Stimulated activated naive CD4-positive, alpha-beta T cell (primary cell): ENCODE measurements around the gene LAMA5.

Experiments used
- DNase-seq, 6 experiments: peaks; one replicate each; lab custom pipeline; 2025; lab: John Stamatoyannopoulos, UW

The LAMA5 gene

GRCh38 chr20:62367136-62367632 lies at the start of gene LAMA5:
LAMA5 (minus strand) TSS chr20:62367312; CDS start chr20:62367245, 67 bp downstream.
- no peak for DNase-seq

DNA sequence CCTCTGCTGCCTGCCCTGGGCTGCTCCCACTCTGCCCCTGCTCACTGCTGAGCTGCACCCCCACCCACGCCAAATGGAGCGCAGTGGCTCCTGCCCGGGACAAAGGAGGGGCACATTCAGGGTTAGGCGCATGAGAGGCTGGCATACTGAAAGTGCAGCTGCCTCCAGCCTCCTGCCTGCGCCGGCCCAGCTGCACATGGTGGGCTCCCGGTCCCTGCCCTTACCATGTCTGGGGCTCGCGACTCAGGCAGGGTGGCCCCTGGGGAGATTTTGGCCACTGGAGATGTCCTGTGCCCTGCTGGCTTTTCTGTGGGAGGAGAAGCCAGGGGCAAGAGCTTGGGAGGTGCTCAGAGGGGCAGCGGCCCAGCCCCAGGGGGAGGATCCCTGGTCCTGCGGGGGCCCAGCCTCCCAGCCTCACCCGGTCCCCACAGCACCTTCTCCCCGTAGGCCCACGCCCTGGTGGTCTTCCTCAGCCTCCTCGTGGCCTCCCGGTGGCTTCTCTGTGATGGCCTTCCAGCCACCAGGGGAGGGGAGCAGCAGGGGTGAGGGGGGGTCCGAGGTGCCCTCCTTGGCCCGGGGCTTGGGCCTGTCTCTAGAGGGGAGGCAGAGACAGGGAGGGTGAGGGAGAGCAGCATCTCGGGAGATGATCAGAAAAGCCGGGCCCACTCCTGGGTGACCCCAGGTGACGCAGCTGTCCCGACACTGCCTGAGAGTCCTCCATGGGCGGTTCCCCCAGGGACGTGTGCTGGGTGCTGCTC lies 48.4 kb upstream of the LAMA5 start:
- DNase-seq, result no peak

DNA sequence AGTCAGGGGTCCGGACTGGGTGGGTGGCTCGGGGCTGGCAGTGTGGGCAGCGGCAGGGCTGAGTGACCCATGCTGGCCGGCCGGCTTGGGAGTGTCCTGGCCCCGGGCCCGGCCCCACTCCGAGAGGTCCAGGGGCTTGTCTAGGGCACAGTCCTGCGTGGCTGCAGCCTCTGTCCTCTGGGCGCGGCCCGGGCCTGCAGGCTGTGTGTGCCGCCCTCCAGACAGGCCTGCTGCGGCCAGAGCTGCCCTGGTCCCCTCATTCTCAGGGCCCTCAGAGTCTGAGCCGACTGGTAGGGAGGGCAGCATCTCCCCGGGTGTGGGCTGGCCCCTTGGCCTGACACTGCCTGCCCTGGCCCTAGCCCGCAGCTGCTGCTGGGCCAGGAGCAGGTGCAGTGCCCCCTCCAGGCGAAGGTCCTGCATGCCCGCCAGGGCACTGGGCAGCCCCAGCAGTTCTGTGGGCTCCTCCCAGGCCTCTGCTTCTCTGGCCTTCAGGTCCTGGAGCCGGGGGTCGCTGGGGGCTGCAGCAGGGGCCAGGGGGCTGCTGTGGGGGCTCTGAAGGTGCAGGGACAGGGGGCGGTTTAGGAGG lies 46.9 kb upstream of the LAMA5 start:
- no peak for DNase-seq

GRCh38 chr20:62413025-62413570 lies 46.0 kb upstream of the LAMA5 start:
- no peak for DNase-seq

DNA sequence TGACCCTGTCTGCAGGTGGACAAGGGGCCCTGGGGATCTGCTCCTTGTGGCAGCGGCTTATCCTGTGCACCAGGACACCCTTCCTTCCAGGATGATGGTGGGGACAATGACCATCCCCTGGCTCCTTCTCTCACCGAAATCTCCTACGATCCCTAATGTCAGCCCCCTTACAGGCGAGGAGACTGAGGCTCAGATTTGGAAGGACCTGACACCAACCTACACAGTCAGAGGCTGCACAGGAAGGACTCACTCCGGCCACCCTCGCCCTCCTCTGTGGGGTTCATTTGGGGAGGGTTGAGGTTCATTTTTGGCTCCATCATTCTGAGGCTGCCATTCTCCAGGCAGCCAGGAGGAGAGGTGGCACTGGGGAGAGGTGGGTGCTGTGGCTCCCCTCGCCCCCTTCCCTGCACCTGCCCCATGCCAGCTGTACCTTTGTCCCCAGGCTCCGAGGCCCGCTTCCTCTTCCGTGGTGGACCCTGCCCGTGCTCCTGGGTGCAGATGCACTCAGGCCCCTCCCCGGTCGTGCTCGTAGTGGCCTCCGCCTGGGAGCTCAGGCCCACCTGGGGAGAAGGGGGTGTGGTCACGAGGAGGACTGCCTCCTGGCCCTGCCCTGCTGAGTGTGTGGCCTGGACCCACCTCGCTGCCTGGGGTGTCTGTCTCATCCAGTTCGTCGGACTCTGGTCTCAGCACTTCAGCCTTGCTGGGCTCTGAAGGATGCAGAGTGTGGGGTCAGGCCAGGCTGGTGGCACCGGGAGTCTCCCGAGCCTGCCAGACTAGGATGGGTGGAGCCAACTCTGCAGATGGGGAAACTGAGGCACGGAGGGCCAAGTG lies 45.3 kb upstream of the LAMA5 start:
- no peak for DNase-seq

DNA sequence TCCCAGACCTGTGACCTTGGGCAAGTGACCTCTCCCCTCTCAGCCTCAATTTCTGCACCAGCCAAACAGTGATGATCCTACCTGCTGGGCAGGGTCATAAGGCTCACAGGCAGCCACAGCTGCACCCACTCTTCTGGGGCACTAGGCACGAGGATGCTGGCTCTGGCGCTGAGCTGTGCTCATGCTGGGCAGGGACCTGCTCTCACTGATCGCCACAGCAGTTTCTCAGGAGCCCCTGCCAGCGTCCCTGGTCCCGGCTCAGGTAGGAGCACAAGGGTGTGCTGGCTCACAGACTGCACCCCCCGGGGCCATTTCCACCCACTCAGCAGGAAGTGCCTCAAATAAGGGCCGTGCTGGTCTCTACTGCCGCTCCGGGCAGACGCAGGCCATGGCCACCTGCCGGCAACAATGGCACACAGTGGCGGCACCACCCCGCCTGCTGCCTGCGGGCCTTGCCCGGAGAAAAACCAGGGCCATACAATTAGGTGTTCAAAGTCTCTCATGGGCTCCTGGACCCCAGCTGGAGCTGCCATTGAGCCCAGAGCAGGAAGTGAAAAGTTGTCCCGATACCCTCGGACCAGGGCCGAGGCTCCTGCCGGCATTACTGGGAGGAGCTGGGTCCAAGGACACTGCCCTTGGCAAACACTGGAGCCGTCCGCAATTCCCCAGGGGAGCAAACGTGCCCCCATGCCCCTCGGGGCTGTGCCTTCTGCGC lies 44.5 kb upstream of the LAMA5 start:
- DNase-seq, result no peak

DNA sequence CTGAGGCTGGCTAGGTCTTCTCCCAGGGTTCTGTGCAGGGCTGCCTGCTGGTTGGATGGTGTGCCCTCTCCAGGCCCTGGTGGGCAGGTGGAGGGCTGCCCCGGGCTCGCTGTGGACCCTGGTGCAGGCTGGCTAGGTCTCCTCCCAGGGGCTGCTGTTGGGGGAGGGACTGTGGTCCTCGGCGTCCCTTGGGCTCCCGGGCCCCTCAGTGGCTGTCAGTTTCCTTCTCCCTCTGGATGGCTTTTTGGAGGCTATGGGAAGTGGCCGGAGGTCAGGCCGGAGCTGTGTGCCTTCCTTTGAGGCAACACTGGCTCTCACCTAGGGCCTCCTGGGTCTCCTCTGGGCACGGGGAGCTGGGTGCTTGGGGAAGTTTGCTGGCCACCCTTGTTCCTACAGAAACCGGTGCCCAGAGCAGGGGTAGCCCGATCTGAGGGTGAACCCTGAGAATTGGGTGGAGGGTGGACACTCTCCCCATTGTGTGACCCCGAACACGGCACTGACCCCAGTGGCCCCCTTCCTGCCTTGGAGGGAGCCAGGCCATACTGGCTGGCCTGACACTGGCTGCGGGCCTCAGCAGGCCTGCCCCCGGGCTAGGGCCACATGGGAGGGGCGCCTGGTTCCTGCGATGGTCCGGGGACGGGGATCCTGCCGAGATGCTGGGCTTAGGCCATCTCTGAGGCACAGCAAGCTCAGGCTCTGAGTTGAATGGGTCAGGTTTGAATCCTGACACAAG lies 43.8 kb upstream of the LAMA5 start:
- no peak for DNase-seq

- peak in 3 of 6 experiments; percentile 12 to 25 (median 18) for DNase-seq
These were observed 43.0 kb upstream of the LAMA5 start for GRCh38 chr20:62409931-62410745.

DNA sequence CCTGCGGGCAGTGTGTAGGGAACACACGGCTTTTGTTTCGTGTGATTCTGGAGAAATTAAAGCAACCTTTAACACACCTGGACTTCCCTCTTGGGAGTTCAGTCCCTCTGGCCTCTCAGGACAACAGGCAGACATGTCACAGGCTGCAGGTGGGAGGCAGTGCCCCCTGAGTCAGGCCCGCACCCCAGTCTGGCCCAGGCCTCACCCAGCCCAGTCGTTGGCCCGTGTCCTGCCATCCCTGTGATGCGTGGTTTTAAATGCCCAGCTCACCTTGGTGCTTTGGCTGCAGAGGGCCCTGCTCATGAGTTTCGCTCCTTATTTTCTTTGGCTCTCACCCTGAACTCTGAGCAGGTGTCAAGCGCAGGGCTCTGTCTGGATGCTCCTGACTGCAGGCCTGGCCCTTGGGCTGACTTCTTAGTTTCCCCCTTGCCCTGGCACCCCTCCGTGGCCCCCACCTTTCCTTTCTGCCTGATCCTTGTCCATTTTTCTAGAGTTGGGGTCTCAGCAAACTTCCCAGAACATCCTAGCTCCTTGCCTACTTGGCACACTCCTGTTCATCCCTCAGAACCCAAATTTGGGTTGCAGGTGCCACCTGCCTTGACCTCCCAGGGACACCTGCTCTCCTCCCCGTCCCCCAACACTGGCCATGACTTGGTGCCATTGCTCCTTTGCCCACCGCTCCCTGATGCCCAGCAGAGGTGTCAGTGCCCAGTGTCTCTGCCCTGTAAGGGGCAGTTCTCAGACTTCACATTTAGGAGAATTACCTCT lies 42.2 kb upstream of the LAMA5 start:
- no peak for DNase-seq

DNA sequence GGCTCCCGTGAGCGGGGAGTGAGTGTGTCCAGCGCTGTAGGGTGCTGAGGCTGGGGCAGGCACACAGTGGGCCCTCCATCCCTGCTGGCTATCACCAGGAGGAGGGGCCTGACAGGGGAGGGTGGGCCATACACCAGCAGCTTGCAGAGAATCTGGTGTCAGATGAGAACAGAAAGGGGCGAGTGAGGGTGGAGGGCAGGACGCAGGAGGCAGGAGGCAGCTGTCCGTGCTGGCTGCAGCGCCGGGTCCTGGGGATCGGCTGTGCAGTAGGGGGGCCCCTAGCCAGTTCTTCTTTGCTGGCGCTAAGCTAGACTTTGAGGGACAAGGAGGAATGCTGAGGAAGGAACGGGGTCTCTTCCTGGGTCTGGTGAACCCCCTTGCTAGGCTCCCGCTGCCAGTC lies 41.5 kb upstream of the LAMA5 start:
- DNase-seq, result no peak

- DNase-seq, result no peak
These were observed 40.9 kb upstream of the LAMA5 start for GRCh38 chr20:62408055-62408454.

GRCh38 chr20:62407221-62407992 lies 40.3 kb upstream of the LAMA5 start, which contains the start of gene CABLES2:
CABLES2 (minus strand) TSS chr20:62407285; CDS start chr20:62407276, 9 bp downstream.
- peak; percentile 80 to 90 (median 86) for DNase-seq

GRCh38 chr20:62406635-62407176 lies 39.6 kb upstream of the LAMA5 start:
- DNase-seq, result peak in 1 of 6 experiments; percentile 50

GRCh38 chr20:62405981-62406513 lies 38.9 kb upstream of the LAMA5 start:
- DNase-seq, result no peak

GRCh38 chr20:62405108-62405980 lies 38.2 kb upstream of the LAMA5 start:
- no peak for DNase-seq

DNA sequence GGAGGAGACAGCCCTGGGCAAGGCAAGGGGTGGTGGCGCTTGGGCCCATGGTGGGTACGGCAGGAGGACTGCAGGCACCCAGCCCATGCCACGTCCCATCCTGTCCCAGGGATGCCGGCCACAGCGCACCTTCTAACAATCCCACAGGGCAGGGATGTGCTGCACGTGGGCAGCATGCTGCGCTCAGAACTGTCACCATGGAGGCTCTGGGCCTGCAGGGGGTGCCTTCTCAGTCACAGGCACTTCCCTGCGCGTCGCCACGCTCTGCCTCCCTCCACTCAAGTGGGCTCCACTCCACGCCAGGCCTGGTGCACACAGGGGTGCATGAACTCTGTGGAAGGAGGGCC lies 37.6 kb upstream of the LAMA5 start:
- DNase-seq, result no peak

GRCh38 chr20:62404112-62404665 lies 37.1 kb upstream of the LAMA5 start:
- no peak for DNase-seq
